Sciatic nerve (tissue), 2 donors: ENCODE measurements around the gene ALAS1. TPM values are rescaled to one million over a fixed set of nuclear protein-coding genes. Genes with fewer than 3 reads are reported as not detected.

ENCODE experiments used
- ATAC-seq: fragments of 200-7000 bp; cut with Tn5 transposase; one replicate; pipeline ENCODE4 v1.9.1; 2020; ENCODE audit warnings: mild to moderate bottlenecking, moderate library complexity
- DNase-seq: peaks from one replicate; pipeline ENCODE4 v3.0.0-alpha.2; 2020; ENCODE audit warnings: low spot score
- intact Hi-C: fragments of 100-400 bp; cut with DNase I; formaldehyde crosslinking; loops from one replicate; pipeline ENCODE4 v1.14.2; 2022
- total RNA-seq: library from RNA; stranded (reverse); fragmentation: NEBNext Ultra II Directional; extraction: Animal tissue kit (Norgen Biotek cat#: 25700); gene quantifications from one replicate; pipeline ENCODE4 v1.2.1, GENCODE V29; 2021
- donor health status: DM: no; HTN: no; CAD: no.
- donor health status: DM: no; HTN: no; CAD: no.

Gene ALAS1
- total RNA-seq, 1 donor from 2014 or later: 39.1 TPM

DNA sequence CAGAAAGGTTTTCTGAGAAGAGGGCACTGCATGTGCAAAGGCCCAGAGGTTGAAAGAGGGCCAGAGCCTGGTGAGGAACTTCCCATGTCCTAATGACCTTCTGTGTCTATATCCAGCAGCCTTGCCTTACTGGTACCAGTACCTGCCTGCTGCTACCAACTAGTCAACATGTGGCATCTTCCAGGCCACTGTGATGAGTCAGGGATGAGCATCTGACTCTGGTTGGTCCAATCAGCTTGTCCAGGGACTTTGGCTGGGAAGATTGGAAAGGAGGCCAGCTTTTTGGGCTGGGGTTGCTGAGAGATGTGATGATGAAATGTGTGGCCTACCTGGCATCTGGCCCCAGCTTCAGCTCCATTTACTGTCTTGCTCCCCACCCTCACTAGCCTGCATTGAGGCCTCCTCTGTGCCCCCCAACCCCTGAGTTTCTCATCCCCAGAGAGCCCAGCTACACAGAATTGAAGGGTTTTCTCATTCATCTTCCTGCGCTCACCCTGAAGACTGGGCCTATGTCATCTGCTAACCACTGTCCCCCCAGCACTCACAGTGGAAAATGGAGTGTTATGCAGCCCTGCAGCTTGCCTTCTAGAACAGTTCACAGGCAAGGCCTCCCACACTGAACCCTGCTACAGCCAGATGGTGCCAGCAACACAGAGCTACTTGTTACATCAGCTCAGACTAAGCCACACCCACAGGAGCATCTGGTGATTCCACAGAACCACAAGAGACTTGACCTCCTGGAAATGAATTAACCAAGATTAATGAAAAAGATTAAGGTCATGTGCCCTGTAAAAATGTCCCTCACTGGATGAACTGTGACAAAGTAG, 42.3 kb downstream of the ALAS1 start:
- ATAC-seq (peak; percentile 50), DNase-seq (peak; percentile 70)
- intact Hi-C loops: no loop called here

- no peak for DNase-seq
- intact Hi-C loops: no loop called here
- no peak for ATAC-seq
Measured at GRCh38 chr3:52240886-52241370, 43.0 kb downstream of the ALAS1 start.

GRCh38 chr3:52242039-52242438, 44.1 kb downstream of the ALAS1 start:
- intact Hi-C loops: no loop called here
- DNase-seq: no peak
- no peak for ATAC-seq

DNA sequence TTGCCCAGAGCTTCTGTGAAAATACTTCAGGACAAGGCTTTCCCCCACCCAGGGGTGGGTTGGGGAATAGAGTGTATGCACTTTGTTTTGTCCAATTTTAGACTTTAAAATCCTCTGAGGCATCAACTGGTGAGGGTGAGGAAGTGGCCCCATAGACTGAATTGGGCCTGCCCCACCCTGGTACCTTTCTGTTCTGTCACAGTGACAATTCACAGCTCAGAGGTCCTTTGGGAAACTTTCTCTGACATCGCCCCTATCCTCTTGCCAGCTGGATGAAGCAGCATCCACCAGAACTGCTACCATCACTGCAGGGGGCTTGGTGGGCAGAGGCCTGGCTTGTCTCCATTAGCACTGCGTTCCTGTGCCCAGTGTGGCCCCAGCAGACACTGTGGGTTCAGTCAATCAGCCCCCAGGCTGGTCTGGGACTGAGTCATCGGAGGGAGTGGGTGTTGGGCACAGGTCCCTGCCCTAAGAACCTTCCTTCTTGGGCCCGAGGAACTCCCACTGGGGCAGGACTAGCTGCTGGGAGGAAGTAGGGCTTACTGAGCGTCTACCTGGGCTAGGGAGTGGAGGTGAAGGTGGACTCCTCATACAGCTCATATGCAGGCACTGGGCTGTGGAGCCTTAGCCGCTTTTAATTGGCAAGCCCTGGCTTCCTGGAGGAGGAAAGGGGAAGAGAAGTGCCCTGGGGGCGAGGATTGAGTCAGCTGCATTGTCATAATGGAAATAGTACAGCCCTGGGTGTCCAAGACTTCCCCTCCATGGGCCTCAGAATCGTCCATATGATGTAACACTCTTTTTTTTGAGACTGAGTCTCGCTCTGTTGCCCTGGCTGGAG, 46.0 kb downstream of the ALAS1 start:
- peak; percentile 65 for DNase-seq
- peak; percentile 21 for ATAC-seq
- intact Hi-C loops: no loop called here

DNA sequence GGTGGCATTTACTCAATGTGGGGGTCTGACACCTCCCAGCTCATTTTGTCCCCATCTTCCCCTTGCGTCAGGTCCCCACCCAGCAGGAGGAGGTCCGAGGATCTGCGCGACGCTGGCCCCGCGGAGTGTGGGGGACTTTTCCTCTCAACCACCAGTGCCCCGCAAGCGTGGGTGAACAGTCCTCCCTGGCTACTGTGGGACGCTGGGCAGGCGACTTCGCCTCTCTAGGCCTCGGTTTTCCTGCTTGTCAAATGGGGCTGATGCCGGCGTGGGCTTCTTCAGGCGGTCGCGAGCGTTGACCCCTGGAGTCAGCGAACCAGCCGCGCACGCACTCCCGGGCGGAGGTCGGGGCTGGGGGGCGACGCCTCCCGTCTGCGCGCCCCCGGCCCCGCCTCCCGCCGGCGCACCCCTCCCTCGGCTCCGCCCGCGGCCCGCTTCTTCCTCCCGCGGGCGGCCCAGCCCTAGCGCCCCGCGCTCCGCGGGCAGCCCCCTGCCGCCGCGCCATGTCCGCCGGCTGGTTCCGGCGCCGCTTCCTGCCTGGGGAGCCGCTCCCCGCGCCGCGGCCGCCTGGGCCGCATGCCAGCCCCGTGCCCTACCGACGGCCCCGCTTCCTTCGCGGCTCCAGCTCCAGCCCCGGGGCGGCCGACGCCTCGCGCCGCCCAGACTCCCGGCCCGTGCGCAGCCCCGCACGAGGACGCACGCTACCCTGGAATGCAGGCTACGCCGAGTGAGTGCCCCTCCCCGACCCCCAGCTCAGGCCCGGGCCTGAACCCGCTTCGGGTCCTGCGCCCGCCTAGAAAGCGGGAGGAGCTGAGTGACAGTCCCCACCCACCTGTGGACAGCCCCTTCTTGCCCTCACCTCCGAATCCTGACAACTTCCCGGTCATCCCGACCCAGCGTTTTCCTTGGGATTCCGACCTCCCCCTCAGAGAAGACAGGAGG, 47.6 kb downstream of the ALAS1 start, which contains the start of gene PPM1M:
TSS of gene PPM1M (plus strand) at position 438 of the 942 bp plus-strand sequence. CDS start at position 504, 66 bp downstream.
- DNase-seq (peak; percentile 72), ATAC-seq (peak; percentile 58)
- intact Hi-C loops: no loop called here

- ATAC-seq (peak; percentile 16), DNase-seq (no peak)
Measured at GRCh38 chr3:52246264-52246620, 48.3 kb downstream of the ALAS1 start.

DNA sequence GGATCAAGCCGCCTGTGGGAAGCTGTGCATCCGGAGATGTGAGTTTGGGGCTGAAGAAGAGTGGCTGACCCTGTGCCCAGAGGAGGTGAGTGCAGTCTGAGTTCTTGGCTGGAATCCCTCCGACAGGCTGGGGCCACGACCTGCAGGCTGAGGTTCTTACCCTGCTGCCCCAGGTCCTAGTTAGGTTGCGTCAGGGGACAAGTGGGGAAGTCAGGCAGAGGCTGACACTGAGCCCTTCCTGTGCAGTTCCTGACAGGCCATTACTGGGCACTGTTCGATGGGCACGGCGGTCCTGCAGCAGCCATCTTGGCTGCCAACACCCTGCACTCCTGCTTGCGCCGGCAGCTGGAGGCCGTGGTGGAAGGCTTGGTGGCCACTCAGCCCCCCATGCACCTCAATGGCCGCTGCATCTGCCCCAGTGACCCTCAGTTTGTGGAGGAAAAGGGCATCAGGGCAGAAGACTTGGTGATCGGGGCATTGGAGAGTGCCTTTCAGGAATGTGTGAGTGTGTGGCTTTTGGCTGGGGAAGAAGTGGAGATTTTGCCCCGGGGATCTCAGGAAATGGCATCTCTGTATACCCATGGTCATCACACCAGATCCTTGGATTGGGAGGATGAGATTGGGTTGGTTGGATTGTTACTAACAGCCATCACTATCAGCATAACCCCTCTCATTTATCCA, 48.9 kb downstream of the ALAS1 start:
- DNase-seq (peak; percentile 58), ATAC-seq (peak; percentile 6)
- intact Hi-C loops: no loop called here

More at GRCh38 chr3:52246264-52246620, 48.3 kb downstream of the ALAS1 start:
- intact Hi-C loops: no loop called here

DNA sequence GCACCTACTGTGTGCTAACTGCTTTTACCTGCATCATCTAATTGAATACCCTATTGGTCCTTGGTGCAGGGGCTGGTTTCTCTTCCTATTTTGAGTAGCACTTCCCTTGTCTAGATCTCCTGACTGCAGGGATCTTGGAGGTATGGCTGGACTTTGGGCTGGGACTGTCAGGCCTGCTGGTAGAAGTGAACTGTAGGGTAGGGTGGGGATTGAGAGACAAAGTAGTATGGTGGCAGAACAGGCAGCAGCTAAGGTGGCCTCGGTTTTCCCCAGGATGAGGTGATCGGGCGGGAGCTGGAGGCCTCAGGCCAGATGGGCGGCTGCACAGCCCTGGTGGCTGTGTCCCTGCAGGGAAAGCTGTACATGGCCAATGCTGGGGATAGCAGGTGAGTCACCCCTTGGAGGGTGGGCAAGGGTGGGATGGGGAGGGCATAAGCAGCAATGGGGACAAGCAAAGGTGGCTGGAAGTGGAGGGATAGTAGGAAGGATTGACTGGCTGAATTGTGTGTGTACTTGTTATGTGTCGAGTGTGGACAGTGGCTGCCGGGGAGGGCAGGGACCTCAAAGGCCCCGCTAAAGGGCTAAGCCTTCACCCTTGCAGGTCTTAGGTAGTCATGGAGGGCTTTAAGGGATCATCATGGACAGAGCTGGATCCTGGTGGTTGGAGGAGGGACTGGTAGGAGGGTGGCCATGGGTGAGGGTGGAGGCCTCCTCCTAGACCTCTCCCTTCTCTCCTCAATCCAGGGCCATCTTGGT, 49.6 kb downstream of the ALAS1 start:
- ATAC-seq: no peak
- DNase-seq: no peak
- intact Hi-C loops: no loop called here

DNA sequence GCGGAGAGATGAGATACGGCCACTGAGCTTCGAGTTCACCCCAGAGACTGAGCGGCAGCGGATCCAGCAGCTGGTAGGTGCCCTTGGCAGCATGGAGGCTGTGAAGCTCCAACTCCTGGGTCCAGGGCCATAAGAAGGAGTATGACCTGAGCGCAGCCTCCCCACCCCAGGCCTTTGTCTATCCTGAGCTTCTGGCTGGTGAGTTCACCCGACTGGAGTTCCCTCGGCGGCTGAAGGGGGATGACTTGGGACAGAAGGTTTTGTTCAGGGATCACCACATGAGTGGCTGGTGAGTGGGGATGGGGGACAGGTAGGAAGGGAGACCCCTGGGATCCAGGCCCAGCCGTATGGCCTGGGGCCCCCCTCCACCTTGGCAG, 50.2 kb downstream of the ALAS1 start:
- intact Hi-C loops: no loop called here
- ATAC-seq: no peak
- no peak for DNase-seq

DNA sequence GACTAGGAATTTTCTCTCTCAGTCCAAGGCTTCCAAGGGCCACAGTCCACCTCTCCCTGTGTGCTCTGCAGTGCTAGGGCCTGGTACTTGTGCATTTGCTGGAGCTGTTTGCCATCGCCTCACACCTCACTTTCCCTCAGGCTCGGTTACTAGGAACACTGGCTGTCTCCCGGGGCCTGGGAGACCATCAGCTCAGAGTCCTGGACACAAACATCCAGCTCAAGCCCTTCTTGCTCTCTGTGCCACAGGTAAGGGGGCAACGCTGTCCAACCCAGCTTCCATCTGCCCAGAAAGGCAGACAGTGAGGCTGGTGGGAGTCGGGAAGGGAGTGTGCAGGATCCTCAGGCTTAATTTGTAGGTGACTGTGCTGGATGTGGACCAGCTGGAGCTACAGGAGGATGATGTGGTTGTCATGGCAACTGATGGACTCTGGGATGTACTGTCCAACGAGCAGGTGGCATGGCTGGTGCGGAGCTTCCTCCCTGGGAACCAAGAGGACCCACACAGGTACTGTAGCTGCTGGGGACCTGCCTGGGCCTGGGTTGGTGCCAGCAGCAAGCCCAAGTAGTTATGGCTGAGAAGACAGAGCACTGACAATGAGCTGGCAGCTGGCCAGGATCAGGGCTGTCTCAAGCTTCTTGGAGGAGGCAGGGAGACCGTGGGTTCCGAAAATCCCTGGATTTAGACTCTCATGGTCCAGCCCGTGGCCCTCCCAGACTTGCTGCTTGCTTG, 51.0 kb downstream of the ALAS1 start:
- intact Hi-C loops: no loop called here
- DNase-seq: no peak
- no peak for ATAC-seq

DNA sequence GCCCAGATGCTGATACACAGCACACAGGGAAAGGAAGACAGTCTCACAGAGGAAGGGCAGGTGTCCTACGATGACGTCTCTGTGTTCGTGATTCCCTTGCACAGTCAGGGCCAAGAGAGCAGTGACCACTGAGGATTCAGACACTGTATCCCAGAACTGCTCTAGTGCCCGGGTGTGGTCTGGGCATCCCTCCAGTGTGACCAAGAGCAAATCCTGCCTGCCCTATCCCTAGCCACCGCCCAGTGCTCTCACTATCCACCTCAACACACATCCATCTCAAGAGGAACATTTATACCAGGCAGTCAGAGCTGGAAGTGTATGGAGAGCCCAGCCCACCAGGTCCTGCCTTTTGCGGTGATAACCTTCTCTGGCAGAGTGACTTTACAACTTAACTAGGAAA, 51.7 kb downstream of the ALAS1 start:
- intact Hi-C loops: no loop called here
- no peak for DNase-seq
- ATAC-seq: no peak

DNA sequence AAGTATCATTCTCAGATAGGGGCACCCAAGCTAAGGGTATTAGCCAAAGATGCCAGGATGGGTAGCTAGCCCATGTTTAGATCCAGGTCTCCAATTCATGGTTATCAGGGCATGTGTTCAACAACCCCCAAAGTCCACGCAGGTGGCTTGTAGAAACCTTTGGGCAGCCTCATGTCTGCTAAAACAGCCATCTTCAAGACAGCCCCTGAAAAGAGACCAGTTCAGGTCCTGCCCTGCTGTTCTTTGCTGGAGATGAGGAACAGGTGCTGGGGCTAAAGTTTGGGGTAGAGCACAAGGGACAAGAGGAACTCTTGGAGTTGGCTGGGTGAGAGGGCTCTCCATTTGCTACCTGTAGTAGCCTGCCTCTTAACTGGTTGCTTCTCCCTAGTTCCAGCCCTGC, 52.2 kb downstream of the ALAS1 start:
- intact Hi-C loops: no loop called here
- DNase-seq: no peak
- no peak for ATAC-seq

DNA sequence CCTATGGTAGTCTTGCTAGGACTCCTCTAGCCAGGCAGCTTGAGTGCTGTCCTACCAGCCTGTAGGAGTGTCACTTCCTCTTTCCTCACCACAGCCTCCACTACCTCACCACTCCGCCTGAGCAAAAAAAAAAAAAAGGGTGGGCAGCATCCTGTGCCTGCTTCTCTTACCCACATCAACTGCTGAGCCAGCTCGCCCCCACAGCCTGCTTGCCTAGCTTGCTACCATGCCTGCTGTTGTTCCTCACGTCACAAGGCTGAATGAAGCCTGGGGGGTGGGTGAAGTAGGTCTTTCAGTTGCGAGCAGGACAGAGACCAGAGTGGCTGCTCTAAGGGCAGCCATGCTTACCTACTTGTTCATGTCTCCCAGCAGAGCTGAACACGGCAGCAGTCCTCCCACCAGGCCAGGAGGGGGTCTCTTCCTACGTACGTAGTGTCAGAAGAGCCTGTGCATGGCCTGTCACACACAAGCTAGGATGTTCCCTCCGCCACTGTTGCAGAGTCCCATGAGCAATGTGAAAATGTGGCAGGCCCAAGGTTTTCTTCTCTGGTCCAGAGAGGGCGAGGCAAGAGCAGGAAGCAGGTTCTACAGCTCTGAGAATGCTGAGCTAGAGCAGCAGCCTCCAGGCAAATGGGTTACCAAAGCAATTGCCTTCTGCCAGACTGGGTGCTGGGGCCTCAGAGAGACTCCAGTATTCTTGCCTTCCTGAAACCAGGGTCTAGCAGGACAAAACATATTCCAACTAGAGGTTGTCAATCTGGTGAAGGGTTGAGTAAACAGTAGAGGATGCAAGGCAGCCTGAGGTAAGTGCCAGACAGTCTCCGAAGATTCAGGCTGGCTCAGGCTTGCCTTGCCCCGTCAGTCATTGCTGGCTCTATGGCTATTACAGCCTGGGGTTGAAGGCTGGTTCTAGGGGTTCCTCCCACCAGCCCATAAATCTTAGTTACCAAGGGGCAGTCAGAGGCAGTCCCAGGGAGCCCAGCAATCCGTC, 55.6 kb downstream of the ALAS1 start:
- ATAC-seq (peak; percentile 75), DNase-seq (no peak)
- intact Hi-C loops: no loop called here

GRCh38 chr3:52254608-52255007, 56.6 kb downstream of the ALAS1 start:
- intact Hi-C loops: no loop called here
- no peak for ATAC-seq
- no peak for DNase-seq

DNA sequence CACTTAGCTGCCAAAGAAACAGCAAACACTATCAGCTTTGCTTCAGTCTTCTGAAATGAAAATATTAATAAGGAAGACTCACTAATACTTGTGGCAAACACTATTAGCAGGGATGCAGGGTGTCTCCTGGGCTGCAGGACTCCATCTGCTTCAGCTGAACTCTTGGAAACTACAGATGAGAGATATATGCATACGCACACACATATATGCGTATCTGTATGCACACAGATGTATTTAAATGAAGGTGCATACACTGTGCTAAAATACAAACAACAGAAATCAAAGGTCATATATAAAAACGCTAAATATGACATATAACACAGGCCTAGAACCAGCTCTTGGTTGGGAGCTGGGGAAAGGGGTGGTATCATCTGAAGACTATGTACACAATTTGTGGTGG, 58.2 kb downstream of the ALAS1 start:
- no peak for ATAC-seq
- no peak for DNase-seq
- intact Hi-C loops: no loop called here

DNA sequence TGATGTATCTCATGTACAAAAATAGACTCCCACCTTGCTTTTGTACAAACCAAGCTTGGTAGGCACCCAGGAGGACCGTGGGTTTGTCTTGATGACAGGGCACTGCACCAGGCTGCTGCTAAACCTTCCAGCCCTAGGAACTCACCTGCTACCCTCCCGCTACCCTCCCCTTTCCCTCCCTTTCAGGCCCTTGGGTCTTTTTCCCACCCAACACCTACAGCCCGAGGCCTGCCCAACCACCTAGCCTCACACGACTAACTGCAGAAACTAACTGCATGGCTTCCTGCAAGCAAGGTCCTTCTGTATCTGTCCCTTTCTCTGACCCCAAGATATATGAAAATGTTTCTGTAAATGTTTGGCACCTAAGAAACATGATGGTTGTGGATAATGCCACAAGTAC, 58.7 kb downstream of the ALAS1 start:
- intact Hi-C loops: no loop called here
- no peak for DNase-seq
- ATAC-seq: no peak
